MM.1S (cell line): Measurements from ENCODE around the gene OR4D1.

Experiments
- DNase-seq: peaks from one replicate; pipeline ENCODE4 v3.0.0-alpha.2; 2015
- H2AFZ ChIP-seq: fragments of 300-600 bp; sonication (generic); 2 replicates; pipeline ENCODE4 v1.6.0; 2016; ENCODE audit warnings: antibody characterized with exemption, low read length
- H3F3A ChIP-seq: fragments of 300-600 bp; sonication (generic); 2 replicates; pipeline ENCODE4 v1.6.1; 2016; ENCODE audit warnings: mild to moderate bottlenecking, antibody characterized with exemption, low read length, moderate library complexity, mixed read lengths; ENCODE audit not compliant: insufficient read depth
- H3K27ac ChIP-seq: fragments of 300-600 bp; sonication (generic); 2 replicates; pipeline ENCODE4 v1.5.1; 2016; ENCODE audit warnings: mild to moderate bottlenecking, low read length
- H3K27me3 ChIP-seq: fragments of 300-600 bp; sonication (generic); replicated peaks from 2 replicates; pipeline ENCODE4 v1.6.0; 2016; ENCODE audit warnings: low read length; ENCODE audit not compliant: insufficient read depth
- H3K36me3 ChIP-seq: fragments of 300-600 bp; sonication (generic); replicated peaks from 2 replicates; pipeline ENCODE4 v1.6.1; 2016; ENCODE audit warnings: mild to moderate bottlenecking, low read length, mixed read lengths; ENCODE audit not compliant: insufficient read depth
- H3K4me1 ChIP-seq: fragments of 300-600 bp; sonication (generic); 2 replicates; pipeline ENCODE4 v1.6.1; 2016; ENCODE audit warnings: low read length, mixed read lengths
- H3K4me2 ChIP-seq: fragments of 300-600 bp; sonication (generic); 2 replicates; pipeline ENCODE4 v1.6.0; 2016; ENCODE audit warnings: low read depth, low read length
- H3K4me3 ChIP-seq: fragments of 300-600 bp; sonication (generic); 2 replicates; pipeline ENCODE4 v1.5.1; 2016; ENCODE audit warnings: low read length, mixed read lengths
- H3K79me2 ChIP-seq: fragments of 300-600 bp; sonication (generic); 2 replicates; pipeline ENCODE4 v1.6.1; 2016; ENCODE audit warnings: mixed run types, low read length, mixed read lengths
- H3K9ac ChIP-seq: fragments of 300-600 bp; sonication (generic); 2 replicates; pipeline ENCODE4 v1.6.1; 2016; ENCODE audit warnings: low read length, mixed read lengths
- H3K9me2 ChIP-seq: fragments of 300-600 bp; sonication (generic); replicated peaks from 2 replicates; pipeline ENCODE4 v1.6.1; 2016; ENCODE audit warnings: mild to moderate bottlenecking, low read length, mixed read lengths; ENCODE audit not compliant: insufficient read depth
- H3K9me3 ChIP-seq: fragments of 300-600 bp; sonication (generic); replicated peaks from 2 replicates; pipeline ENCODE4 v1.6.1; 2016; ENCODE audit warnings: mild to moderate bottlenecking, low read length, mixed read lengths; ENCODE audit not compliant: insufficient read depth
- H4K20me1 ChIP-seq: fragments of 300-600 bp; sonication (generic); 2 replicates; pipeline ENCODE4 v1.6.1; 2016; ENCODE audit warnings: mild to moderate bottlenecking, low read length, moderate library complexity, mixed read lengths; ENCODE audit not compliant: insufficient read depth
- CTCF ChIP-seq: fragments of 300-600 bp; sonication (generic); IDR thresholded peaks from 2 replicates; pipeline ENCODE4 v1.5.1; 2016; ENCODE audit warnings: antibody characterized with exemption, low read length, mixed read lengths
- EZH2 ChIP-seq: fragments of 300-600 bp; sonication (generic); optimal IDR thresholded peaks from 2 replicates; pipeline ENCODE3; 2017; ENCODE audit warnings: low read depth, mild to moderate bottlenecking, antibody characterized with exemption, low read length, mixed read lengths
- EZH2phosphoT487 ChIP-seq: fragments of 300-600 bp; sonication (generic); IDR thresholded peaks from 2 replicates; pipeline ENCODE4 v1.6.1; 2018; ENCODE audit warnings: antibody characterized with exemption, low read length

OR4D1 gene

DNA sequence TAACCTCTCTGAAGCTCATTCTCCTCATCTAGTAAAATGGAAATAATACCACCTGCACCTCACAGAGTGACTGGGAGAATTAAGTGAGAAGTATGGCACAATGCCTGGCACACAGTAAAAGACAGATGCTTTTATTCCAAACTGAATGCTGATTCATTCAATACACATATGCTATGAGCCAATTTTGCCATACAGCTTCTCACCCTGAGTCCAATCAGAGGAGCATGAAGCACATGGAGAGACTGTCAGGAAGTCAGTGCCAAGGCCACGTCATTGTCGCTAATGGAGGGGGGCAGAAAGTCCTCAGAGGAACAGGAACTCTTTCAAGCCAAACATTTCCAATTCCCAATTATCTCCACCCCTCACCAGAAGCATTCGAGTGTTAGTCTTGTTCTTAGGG, 59.3 kb downstream of the OR4D1 start:
- Histone ChIP-seq H3K4me3 (no peak overlapping the region), H3K4me1 (no peaks in the 10 kb centered on the region), H4K20me1 (no peaks in the 10 kb centered on the region), H3K9ac (no peak overlapping the region), H3F3A (no peaks in the 10 kb centered on the region), H3K4me2 (no peak overlapping the region), H3K36me3 (no peaks in the 10 kb centered on the region), H3K79me2 (no peaks in the 10 kb centered on the region), H3K9me3 (no peaks in the 10 kb centered on the region), H2AFZ (no peak overlapping the region), H3K9me2 (no peaks in the 10 kb centered on the region), H3K27me3 (peaks cover 6% of the 10 kb centered on the region; the same call in 1 of the 2 replicates), H3K27ac (no peak overlapping the region)
- TF ChIP-seq CTCF (no peak), EZH2 (no peak), EZH2phosphoT487 (no peak)
- DNase-seq = no peak

DNA sequence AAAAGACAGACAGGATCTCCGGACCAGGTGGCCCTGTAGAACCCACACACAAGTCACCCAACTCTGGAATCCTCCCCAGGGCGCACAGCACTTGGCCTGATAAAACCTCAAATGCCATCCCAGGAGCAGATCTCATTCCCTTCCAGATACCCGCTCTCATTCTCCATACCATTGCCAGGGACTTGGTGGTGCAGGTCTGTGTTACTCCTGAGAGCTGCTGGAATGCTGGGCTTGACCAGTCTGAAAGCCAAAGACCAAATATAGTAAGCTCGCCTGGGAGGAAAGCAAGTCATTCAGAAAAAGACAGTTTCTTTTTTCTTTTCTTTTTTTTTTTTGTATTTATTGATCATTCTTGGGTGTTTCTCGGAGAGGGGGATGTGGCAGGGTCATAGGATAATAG, 60.2 kb downstream of the OR4D1 start:
- Histone ChIP-seq H3F3A (no peaks in the 10 kb centered on the region), H3K9me3 (no peaks in the 10 kb centered on the region), H3K9me2 (no peaks in the 10 kb centered on the region), H3K27me3 (peaks cover under 1% of the 10 kb centered on the region; the same call in 1 of the 2 replicates), H3K4me3 (no peak overlapping the region), H4K20me1 (no peaks in the 10 kb centered on the region), H2AFZ (no peak overlapping the region), H3K4me1 (no peaks in the 10 kb centered on the region), H3K9ac (no peak overlapping the region), H3K36me3 (no peaks in the 10 kb centered on the region), H3K79me2 (no peaks in the 10 kb centered on the region), H3K27ac (no peak overlapping the region), H3K4me2 (no peak overlapping the region)
- no peak for DNase-seq
- TF ChIP-seq CTCF = no peak
- TF ChIP-seq EZH2phosphoT487 = no peak
- no peak for TF ChIP-seq EZH2
